ENCODE measurements around the gene CBX8.

CBX8 gene

DNA sequence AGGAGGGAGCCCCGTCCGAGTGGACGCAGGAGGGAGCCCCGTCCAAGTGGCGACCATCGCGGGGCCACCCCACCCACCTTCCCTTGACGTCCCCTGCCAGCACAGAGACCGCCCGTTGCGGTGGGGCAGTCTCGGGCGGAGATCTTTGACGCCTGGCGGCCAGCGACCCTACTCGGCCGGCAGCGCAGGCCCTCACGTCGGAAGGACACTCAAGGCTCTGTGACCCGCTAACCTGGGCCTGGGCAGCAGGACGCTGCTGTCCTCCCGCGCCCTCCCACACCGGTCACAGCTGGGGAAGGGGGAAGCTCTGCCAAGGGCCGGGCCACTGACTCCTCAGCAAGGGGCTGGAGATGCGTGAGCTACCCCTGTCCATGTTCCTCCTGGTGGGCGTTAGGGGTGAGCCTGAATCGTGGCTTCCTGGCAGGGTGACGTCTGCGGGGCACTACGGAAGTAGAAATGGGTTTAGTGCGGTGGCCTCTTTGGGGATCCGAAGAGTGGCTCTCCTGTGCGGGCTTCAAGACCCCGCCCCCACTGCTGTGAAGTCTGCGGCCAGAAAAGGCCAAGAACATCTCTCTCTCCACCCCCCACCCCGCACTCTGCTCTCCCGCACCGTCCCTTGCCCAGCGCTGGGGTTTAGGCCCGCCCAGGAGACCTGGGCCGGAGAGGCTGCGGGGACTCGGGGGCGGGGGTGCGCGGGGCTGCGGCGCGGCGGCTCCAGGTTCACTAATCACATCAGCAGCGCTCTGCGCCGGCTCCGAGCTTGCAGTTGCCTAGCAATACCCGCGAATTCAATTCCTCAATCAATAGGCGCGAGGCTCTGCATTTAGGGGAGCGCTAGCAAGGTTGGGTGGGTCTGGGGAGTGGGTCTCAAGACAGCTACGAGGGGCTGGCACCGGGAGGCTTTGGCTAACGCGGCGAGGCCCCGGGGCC, 5.8 kb downstream of the CBX8 start:
- DNase-seq = no peak

GRCh38 chr17:79789943-79790804, 6.7 kb downstream of the CBX8 start:
- DNase-seq = no peak

GRCh38 chr17:79788989-79789942, 7.6 kb downstream of the CBX8 start:
- DNase-seq = no peak

- DNase-seq = no peak
These were observed 8.4 kb downstream of the CBX8 start for GRCh38 chr17:79788455-79788854.

- no peak for DNase-seq
These were observed 9.8 kb downstream of the CBX8 start for GRCh38 chr17:79786930-79787643.

GRCh38 chr17:79785900-79786810, 10.7 kb downstream of the CBX8 start:
- DNase-seq = no peak

- no peak for DNase-seq
These were observed 11.6 kb downstream of the CBX8 start for GRCh38 chr17:79785017-79785899.

GRCh38 chr17:79784353-79785016, 12.4 kb downstream of the CBX8 start:
- no peak for DNase-seq

DNA sequence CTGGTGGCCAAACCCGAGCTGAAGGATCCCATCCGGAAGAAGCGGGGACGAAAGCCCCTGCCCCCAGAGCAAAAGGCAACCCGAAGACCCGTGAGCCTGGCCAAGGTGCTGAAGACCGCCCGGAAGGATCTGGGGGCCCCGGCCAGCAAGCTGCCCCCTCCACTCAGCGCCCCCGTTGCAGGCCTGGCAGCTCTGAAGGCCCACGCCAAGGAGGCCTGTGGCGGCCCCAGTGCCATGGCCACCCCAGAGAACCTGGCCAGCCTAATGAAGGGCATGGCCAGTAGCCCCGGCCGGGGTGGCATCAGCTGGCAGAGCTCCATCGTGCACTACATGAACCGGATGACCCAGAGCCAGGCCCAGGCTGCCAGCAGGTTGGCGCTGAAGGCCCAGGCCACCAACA, 13.0 kb downstream of the CBX8 start:
- DNase-seq = no peak

DNA sequence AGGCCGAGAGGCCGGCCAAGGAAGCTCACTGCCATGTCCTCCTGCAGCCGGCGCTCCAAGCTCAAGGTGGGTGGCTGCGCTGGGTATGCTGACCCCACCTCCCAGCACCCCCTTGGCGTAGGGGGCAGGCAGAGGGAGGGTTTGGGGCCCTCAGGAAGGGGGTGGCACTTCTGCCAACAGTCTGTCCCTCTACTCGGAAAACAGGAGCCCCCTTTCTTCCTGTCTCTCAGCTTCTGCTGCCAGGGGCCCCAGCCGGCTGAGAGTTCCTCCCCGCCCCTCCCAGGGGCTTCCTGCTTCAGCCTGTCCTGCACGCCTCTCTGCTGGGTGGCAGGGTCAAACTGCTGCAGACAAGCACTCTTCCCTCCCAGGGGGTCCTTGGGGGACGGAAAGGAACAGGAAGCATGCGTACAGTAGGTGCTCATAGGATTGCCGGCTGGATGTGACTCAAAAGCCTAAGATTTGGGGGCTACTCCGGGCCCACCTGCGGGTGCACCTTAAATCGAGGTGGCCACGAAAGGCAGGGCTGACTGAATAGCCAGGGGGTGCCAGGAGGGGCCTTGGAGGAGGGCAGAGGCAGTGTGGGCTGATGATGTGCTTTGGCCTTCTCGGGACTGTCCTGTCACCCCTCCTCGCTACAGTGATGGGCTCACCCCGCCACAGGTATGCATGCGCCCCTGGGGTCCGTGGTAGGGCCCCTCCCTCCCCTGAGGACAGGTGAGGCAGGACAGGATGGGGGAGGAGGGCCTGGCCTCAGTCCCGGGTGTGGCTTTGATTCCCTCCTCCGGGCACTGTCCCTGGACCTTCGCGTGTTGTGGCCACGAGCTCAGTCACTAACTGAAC, 14.9 kb downstream of the CBX8 start:
- DNase-seq = no peak

- DNase-seq = no peak
These were observed 15.7 kb downstream of the CBX8 start for GRCh38 chr17:79781012-79781650.

GRCh38 chr17:79779661-79780365, 17.1 kb downstream of the CBX8 start:
- DNase-seq = no peak

DNA sequence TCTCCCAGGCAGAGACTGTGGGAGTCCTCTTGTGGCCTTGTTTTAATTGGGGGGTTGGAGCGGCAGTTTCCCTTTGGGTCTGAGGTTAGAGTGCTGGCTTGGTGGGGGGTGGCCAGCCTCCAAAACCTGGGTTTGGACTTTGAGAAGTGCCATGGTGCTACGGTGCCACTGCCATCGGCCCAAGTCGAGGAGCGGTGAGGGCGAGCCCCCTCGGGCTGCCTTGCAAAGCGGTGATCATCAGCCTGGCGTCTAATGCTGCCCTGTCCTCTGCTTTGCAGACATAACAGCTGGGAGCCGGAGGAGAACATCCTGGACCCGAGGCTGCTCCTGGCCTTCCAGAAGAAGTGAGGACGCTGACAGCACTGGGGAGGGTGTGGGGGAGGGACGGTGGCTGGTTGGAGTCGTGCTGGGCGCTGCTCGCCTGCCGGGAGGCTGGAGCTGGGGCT, 17.8 kb downstream of the CBX8 start:
- no peak for DNase-seq

DNA sequence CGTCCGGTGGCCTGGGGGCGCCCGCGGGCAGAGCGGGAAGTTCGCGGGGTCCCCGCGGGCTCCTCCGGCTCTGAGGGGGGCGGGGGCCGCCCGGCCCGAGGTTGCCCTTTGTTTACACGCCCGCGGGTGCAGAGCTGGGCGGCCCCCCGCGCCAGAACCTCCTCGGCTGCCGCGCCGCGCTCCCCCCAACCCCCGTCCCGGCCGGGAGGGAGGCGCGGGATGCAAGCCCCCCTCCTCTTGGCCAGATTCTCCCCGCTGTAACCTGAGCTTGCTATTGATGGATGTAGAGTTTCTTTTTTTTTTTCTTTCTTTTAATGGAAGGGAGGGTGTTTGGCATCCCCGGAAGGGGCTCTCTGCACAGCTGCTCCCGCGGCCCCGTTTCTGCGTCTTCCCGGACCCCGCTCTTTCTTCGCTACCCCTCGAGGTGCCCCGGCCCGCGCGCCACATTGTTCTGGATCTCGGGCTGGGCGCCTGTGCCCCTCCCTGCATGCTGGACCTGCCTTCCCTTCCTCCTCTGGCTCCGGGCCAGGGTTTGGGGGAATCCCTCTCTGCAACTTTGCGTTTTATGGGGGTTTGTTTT, 18.3 kb downstream of the CBX8 start:
- peak; percentile 40 for DNase-seq

DNA sequence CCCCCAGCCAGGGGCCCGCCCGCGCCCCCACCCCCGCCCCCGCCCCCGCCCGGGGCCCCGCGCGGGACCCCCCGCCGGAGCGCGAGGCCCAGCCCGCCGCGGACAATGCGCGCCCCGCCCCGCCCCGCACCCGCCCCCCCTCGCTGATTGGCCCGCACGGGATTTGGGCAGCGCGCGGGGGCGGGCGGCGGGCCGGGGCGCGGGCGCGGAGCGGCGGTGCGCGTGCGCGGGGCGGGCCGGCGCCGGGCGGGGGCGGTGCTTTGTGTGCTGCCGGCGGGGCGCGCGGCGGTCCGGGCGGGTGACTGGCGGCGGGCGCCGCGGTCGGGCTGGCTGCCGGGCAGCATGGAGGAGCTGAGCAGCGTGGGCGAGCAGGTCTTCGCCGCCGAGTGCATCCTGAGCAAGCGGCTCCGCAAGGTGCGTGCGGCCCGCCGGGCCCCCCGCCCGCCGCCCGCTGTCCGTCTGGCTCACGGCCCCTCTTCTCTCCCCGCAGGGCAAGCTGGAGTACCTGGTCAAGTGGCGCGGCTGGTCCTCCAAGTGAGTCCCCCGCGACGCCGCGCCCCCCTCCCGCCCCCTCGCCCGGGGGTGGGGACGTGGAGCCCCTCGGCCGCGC, 18.9 kb downstream of the CBX8 start, which contains the start of gene CBX2:
CBX2 (plus strand) TSS at position 255 of the 610 bp plus-strand sequence; CDS start at position 343, 88 bp downstream.
- peak; percentile 61 for DNase-seq
